ENCODE measurements around the gene PSD2.

The PSD2 gene

DNA sequence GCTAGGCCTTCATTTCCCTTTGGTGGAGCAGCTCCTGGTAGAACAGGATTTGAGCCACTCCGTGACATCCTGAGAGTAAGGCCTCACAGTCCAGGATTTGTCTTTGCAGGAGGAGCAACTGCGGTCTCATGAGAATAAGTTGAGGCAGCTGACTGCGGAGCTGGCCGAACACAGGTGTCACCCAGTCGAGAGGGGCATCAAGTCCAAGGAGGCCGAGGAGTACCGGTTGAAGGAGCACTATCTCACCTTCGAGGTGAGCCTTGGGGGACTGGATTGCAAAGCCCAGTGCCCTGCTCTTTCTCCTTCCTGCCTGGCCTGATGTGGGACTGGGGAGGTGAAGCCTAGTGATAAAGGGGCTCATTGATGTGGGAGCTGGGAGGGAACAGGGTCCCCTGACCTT lies 44.3 kb downstream of the PSD2 start:
- no peak for DNase-seq

DNA sequence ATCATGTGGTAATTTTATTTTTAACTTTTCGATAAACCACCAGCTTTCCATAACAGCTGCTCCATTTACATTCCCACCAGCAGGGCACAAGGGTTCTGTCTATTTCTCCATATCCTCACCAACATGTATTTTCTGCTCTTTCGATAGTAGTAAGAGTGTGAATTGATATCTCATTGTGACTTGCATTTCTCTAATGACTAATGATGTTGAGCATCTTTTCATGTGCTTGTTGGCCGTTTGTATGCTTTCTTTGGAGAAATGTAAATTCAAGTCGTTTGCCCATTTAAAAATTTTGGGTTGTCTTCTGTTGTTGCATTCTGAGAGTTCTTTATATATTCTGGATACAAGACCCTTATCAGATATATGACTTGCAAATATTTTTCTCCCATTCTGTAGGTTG lies 45.9 kb downstream of the PSD2 start:
- DNase-seq, result no peak

DNA sequence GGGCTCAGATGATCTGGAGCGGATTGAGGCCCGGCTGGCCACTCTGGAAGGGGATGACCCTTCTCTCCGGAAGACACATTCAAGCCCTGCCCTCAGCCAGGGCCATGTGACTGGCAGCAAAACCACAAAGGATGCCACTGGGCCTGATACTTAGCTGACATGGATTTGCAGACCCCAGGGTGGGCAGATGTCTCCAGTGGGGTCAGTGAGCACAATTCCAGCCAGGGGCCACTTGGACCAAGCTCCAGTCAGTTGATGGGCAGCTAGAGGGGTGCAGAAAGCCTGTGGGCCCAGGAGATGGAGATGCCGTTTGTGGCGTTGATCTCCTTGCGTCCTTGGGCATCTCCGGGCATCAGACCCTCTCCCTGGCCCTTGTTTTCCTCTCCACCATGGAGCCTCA lies 46.7 kb downstream of the PSD2 start:
- DNase-seq, result no peak

DNA sequence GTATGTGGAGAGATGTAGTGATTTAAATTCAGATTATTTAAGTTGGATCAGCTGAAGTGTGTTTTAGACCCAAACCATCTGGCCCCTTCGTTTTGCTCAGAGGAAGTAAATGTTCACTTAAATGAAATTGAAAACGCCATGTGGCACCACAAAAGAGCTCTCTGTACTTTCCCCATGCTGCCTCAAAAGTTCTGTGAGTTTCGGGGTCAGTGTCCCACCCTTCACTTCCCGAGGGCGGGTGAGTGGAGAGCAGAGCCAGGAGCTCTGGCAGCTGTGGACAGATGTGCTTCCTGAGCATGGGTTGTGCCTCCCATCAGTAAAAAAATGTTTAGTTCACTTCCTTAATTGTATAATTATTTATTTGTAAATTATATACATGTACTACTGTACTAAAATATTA lies 48.4 kb downstream of the PSD2 start:
- DNase-seq, result no peak

DNA sequence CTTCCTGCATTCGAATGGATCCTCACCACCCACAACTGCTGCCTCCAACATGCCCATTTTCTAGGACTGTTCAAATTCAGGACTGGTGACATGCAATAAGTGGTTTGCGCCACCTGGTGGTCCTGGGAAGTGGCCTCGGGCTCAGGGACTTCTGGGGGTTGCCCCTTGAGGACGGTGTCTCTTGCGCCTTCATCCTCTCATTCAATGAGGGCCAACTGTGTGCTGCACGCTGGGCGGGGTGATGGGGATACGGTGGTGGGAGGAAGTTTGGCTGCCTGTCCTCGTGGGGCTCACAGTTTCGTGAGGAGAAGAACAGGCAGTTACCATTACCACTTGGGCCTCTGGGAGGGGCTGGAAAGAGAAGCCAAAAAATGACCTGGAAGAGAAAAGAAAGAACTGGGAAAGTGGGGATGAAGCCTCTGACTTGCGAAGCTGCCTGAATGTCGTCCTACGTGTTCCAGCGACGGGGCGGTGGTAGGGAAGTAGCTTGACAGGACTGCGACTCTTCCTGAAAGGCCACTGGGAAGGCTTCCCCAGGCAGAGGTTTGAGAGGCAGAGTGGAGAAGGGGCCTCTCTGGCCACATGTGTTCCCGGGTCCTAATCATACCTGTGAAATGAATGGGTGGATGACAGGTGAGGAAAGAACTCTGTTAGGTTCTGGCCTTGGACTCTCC lies 49.0 kb downstream of the PSD2 start:
- DNase-seq, result no peak

DNA sequence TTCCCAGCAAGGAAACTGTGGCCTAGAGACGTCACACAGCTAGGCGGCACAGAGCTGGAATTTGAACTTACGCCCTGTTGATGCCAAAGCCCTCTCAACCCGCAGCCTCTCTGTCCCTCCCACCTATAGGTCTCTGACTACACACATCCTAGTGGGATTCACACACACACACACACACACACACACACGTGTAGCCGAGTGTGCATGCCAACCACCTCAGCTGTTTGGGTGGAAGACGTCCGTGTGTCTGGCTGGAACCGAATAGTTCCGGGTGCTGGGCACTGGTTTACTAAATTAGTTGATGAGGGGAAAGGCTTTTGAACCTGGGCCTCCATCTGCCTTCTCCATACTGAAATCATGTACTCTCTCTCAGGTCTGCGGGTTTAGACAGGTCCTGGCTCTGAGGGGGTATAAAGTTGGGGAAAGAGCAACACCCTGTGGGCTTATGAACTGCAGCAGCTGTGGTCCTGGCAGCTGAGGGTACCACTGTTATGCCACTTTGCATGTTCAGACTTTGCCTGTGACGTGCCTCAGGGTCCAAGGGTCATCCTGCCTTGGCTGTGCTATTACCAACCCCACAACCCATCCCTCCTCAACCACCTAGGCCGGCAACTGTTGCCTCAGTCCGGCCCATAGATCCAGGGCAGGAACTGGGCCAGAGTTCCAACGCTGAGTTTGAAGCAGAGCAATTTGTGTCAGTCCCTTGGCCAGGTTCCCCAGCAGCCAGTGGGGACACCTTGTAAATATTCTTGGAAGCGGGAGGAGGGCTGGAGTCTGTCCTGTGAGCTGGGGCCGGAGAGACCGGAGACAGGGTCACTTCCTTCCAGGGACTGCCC lies 50.5 kb downstream of the PSD2 start:
- DNase-seq, result no peak

DNA sequence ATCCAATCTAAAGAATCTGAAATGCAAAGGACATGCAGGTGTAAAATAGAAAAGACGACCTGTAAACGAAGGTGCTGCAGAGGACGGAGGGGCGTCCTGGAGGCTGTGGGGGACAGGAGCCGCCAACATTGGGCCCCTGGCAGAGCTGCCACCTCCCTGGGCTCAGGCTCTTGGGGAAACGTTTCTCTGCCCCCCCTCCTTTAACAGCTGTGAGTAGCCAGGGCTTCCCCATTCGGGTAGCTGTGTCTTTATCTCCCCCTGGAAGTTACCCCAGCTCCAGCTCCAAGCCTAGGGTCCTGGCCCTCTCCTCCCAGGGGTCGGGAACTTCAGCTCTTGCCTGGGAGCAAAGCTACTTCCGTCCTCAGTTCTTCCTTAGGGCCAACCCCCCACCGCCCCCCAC lies 51.5 kb downstream of the PSD2 start:
- no peak for DNase-seq

DNA sequence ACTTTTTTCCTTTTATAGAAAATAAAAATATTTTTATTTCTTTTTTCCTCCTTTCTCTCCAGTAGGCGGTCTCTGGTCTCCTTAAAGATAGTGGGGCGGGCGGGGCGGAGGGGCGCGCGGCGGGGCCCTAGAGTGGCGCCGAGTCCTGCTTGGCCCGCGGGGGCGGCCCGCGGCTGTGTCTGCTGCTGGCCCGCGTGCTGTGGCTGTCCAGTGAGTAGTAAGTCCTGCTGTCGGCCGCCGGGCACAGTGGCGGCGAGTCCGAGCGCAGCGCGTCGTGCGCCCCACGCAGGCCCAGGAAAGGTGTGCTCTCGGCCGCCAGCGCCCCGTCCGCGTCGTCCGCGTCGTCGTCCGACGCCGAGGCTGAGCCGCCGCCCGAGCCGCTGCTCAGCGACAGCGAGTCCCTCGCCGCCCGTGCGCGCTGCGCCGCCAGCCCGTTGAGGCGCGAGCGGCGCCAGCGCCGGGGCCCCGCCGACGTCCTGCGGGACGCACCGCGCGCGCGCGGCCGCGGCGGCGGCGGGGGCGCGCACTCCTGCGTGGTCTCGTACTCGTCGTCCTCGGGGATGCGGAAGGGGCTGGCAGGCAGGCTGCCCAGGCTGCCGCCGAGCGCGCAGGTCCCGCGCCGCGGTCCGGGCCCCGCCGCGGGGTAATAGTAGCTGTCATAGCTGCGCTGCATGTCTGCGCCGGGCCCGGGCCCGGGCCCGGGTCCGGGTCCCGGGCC lies 52.3 kb downstream of the PSD2 start:
- DNase-seq, result no peak

DNA sequence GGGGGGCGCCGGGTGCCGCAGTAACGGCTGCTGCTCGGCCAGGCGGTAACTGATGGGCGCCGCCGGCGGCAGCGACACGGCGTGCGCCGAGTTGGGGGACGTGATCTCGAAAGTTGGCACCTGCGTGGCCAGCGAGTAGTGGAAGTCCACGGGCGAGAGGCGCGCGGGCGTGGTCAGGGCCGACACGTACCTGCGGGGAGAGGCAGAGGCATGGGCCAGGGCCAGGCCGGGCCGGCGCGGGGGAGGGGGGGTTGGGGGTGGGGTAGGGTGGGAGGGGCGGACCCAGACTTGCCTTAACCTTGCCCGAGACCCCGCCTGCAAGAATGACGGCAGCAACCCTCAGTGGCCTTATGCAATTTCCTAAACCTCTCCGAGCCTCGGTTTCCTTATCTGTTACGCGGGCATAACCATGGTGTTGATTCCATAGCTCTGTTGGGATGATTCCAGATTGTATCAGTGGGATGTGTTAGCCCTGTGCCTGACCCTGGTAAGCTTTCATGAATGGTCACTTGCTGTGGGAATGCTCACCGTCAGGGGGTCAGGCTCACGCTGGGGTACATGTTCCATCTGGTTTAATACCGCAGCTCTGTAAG lies 53.0 kb downstream of the PSD2 start:
- DNase-seq, result no peak

DNA sequence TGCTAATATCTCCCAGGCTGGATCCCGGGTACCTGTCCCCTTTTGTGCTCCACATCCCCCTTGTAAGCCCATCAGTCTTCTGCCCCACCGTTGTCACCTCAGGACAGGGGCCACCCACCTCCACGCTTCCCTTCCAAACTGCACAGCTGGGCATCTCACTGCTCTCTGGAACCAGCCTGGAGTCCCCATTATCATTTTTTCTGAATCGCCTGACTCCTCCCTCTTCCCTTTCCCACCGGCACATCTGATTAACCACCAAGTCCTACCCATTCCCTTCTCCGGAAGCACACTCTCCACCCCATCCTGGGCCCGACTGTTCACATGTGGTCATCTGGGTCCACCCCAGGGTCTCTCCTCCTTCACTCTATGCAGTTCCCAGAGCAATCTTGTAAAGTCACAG lies 53.9 kb downstream of the PSD2 start:
- DNase-seq, result no peak

DNA sequence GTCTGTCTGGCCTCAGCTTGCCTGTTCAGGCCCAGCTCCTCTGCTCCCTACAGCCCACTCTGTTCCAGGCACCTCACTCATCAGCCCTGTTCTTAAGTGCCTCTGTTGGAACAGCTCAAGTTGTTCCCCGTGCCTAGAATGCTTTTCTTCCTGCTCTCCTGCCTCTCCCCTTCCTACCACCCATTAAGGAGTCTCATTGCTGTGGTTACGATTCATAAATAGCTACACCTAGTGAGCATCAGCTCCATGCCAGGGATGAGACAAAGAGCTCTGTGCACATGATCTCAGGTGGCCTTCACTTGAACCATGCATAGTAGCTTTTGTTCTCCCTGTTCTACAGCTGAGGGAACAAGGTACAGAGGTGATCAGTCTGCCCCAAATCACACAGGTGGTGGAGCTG lies 54.3 kb downstream of the PSD2 start:
- no peak for DNase-seq

DNA sequence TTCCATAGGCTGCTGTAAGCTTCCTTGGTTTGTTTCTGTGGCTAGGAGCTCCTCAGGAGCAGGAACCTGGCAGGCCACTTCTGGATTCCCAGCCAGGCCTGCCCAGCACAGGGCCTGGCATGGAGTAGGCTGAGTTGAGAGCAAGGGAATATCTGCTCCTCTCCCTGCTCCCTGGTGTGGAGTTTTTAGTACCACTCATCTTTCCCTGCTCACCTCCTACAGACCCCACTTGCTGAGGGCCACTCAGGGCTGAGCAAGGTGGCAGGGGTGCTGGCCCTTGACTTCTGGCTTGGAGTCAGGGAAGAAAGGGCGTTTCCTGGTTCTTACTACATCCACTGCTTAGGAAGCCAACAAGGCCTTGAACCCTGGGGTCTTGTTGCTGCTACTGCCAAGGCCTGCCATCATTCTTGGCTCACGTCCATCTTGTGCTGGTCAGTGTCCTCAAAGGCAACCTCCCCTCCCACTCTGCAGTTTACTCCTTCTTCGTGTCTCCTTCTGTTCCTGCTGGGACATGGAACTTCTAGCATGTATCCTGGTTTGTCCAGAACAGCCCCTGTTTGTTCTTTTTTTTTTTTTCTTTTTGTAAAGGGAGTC lies 54.9 kb downstream of the PSD2 start:
- DNase-seq, result no peak

DNA sequence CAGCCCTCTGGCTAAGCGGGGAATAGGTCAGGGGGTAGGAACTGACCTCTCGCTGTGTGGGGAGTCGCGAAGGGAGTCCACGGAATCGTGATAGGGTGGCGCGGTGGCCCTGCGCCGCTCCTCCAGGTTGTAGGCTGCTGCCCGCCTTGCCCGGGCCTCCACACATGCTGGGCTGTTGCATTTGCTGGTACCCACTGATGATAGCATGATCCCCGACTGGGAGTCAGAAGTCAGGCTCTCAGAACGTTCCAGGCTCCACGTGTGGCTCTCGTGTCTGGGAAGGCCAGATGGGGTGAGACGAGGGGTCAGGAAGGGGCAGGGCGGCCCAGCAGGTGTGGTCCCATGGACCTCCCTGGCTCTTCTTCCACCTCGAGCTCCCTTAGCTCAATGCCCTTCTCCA lies 56.0 kb downstream of the PSD2 start:
- no peak for DNase-seq

DNA sequence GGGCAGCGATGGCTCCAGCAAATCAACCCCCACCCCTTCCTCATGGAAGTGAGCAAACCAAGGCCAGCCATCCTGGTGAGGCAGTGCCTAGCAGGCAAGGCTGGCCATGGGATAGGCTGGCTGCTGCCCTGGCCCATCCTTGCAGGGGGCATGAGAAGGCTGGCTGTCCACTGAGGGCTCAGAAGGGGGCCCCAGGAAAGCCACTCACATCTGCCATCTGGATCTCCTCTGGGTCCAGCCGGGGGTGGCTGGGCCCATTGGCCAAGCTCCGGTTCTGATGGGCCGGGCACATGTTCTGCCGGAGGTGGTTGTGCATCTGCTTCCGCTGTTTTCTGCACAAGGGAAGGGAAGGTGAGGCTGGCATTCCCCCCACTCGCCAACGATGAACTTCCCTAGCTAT lies 57.1 kb downstream of the PSD2 start:
- DNase-seq, result no peak

DNA sequence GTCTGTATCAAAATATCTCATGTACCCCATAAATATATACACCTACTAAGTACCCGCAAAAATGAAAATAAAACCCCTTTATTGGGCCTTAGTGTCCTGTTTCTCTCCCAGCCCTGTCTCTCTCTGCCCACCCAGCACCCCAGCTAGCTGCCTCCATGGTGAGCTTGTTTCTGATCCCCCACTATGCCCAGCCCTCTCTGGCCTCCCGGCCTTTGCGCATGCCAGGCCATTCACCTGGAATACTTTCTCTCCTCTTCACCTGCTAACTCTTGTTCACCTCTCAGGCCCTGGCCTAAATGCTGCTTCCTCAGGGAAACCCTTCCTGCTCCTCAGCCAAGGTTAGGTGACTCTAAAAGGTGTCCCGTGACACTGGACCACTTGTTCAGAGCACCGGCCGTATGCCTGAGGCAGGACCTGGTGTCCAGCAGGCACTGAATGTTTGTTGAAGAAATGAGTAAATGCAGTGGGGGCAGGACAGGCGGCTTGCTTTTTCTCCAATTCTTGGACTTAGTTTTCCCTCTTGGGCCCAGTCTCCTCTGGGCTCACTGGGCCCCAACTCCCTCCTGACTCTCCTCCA lies 58.5 kb downstream of the PSD2 start:
- no peak for DNase-seq

DNA sequence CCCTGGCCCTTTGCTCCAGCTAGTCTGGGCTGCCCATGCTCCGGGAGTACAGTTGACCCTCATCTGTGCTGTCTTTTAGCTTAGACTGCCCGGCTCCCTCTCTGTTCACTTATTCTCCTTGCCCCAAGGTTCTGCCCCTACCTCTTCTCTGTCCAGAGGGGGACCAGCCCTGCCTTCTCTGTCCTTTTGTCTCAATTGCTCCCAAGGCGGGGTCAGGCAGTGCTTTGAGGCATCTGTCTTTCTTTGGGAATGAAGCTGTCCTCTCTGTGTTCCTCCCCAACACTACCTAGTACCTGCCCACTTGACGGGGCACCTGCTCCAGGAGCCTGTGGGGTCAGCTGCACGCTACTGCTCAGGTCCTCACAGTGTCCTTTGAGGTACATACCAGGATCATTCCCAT lies 59.3 kb downstream of the PSD2 start:
- DNase-seq, result no peak

DNA sequence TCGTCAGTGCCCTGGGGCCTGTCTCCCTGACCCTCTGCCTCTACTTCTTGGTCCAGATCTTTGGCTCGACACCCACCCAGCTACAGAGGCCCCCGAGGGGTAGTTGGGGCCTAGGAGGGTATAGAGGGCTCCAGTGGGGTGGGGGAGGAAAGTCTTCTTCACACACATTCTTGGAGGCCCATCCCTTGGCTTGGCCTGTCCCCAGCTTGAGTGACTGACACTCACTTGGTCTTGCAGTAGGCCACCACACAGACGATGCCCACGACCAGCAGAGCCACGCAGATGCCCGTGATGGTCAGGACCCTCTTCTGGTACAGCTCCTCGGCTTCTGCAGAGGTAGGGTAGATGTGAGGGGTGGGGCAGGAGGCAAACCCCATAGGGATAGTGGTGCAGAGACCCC lies 59.8 kb downstream of the PSD2 start:
- no peak for DNase-seq

DNA sequence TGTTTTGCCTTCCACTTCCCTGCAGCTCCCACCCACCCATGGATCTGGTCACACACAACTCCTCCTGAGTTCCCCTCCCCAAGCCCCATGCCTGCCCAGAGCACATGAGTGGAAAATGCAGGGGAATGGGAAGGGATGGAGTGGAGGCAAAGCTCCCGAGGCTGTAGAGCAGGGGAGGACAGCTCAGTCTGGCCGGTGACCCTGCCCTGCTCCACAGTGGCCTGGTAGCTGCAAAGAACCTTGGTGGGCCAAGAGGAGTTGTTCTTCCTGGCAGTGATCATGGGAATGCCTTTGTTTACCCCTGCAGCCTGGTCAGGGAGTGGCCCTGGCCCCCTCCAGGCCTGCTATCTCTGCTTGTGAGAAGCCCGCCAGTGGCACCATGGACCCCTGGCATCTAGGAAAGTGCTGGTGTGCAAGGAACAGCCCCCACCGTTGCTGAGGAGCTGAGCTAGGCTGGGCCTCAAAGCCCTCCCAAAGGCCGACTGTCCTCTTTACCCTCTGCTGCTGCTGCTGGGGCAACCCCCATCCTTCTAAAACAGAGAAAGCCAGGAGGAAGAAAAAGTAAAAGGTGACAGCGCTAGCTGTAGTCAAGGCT lies 60.4 kb downstream of the PSD2 start:
- no peak for DNase-seq

DNA sequence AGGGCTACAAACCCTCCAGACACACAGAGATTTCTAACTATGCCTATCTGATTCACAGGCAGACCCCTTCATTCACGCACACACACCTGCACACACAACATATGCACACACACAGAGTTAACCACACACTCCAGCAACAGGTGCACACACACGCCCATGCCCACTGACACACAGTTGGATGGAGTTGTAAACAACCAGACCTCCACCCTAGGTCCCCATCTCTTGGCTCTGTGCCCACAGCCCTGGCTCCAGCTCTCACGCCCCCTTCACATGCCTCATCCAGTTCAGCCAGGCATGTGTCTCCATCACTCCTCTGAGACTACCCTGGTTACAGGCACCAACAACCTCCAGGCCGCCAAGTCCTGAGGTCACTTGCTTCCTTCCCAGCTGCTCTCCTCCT lies 61.1 kb downstream of the PSD2 start:
- DNase-seq, result no peak

DNA sequence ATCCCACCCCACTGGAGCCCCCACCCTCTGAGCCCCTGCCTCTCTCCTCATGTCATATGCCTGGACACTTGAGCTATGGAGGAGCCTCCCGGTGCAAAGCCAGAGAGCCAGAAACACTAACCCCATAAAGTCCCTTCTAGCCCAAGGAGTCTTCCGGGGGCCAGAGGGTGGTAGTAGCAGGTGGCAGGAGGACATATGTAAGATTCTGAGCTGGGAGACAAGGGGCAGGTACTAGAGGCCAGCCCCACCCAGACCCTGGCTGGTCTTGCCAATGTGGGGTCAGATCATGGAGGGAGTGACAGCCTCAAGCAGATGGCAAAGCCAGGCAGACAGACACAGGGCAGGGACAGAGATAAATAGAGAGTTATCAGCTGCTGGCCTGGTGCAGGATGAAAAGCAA lies 63.4 kb downstream of the PSD2 start:
- DNase-seq, result no peak

DNA sequence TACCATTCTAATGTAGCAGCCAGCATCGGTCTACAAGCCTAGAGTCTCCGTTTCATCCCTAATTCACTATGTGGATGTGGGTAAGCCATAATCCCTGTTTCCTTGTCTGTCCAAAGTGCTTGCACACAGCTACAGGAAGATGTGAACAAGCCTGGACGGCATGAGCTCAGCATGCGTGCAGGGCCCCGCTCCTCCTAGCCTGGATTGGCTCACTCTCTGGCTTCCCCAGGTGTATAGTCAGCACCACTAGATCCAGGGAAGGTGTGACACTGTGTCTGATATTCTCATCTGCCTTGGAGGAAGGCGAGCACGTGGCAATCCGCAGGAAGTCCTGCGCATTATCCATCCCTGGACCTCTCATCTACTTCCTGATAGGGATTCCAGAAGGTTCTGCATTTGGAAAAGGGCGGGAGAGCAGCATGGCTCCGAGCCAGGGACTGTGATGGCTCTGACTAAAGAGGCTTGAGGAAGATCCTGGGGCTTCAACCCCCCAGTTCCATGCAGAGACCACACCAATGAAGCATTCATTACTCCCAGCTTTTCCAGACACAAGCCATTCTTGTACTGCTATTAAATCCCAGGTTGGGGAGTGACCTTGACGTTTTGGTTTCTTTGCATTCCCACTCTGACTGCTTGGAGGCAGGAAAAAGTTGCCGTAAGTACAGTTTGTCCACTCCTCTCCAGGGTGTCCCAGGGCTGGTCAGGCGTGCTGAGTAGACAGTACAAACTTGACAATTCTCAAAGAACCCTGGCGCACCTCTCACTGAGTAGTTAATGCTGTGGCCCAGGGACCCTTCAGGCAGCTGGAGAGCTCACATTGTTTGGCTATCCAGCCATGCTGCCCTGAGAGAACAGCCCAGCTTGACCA lies 65.6 kb downstream of the PSD2 start:
- DNase-seq, result no peak

DNA sequence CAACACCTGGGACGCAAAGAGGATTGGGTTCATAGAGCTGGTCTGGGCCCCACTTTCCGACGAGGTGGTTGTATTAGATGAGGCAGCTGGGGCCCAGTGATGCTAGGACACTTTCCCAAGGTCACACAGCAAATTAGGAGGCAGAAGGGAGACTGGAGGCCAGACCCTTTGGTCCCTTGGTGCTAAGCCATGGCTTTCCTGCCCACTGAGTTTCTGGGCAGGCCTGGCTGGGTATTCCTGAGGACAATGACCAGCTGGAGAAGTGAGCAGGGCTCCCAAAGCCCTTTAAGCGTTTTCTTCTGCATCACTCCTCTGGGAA lies 66.2 kb downstream of the PSD2 start:
- DNase-seq, result no peak
